ENCODE results near the gene GON4L. TPM values are rescaled to one million over a fixed set of nuclear protein-coding genes. Genes with fewer than 3 reads are reported as not detected.
"Not testable (repeated sequence)": the region's sequence is repeated elsewhere in the genome, so short reads cannot be mapped to it uniquely, and the experiment has no call there.

GON4L gene
- total RNA-seq: 10 to 100 TPM; 21.3 to 71.5 (median 42.9) TPM

- ATAC-seq (replicated peaks in 6 of 8): peak; percentile 36 to 86 (median 46)
- in situ Hi-C loops (cut with MboI; ENCODE audit: low pct_unique_long_range_greater_than_20kb in 2 of 9, low sequenced_read_pairs in 9 of 9, unreplicated experiment in 9 of 9): no loop called here
- Histone ChIP-seq H3K4me1 (replicated peaks in 1 of 2) (peaks cover 14 to 17% of the 10 kb centered on the region in 2 donors), H3K27ac (peak within 1 kb of the TSS; percentile 60 to 84), H3K4me3 (peak within 1 kb of the TSS; percentile 57 to 89 (median 77))
- 0 to 45% (median 16%) methylated on average over 1 to 34 of the region's 46 CpGs; no CpG with 5 or more reads in 1 of the 10 experiments for WGBS, 10 experiments
Observed at GRCh38 chr1:155856975-155857930, at the start of gene GON4L. GON4L (minus strand) TSS chr1:155857214; CDS start chr1:155853780, 3,434 bp downstream.

- Histone ChIP-seq H3K27ac (no peak overlapping the region), H3K4me3 (no peak overlapping the region), H3K4me1 (replicated peaks in 1 of 2) (no peaks in the 10 kb centered on the region)
- in situ Hi-C loops (cut with MboI; ENCODE audit: low pct_unique_long_range_greater_than_20kb in 2 of 9, low sequenced_read_pairs in 9 of 9, unreplicated experiment in 9 of 9): no loop called here
- 92 to 100% (median 97%) methylated on average over 3 to 12 of the region's 12 CpGs for WGBS, 10 experiments
- no peak for ATAC-seq (replicated peaks in 6 of 8)
Observed at GRCh38 chr1:155904261-155904660, 47.2 kb upstream of the GON4L start.

- 55 to 100% (median 90%) methylated on average over 1 to 4 of the region's 4 CpGs; no CpG with 5 or more reads in 1 of the 10 experiments for WGBS, 10 experiments
Observed at GRCh38 chr1:155900161-155900560, 43.1 kb upstream of the GON4L start.

GRCh38 chr1:155899683-155900082 is 42.7 kb upstream of the GON4L start:
- Histone ChIP-seq H3K4me3 (no peak overlapping the region), H3K4me1 (replicated peaks in 1 of 2) (no peaks in the 10 kb centered on the region), H3K27ac (no peak overlapping the region)
- WGBS, 10 experiments: 80 to 100% (median 96%) methylated on average over 1 to 2 of the region's 2 CpGs; no CpG with 5 or more reads in 1 of the 10 experiments
- in situ Hi-C loops (cut with MboI; ENCODE audit: low pct_unique_long_range_greater_than_20kb in 2 of 9, low sequenced_read_pairs in 9 of 9, unreplicated experiment in 9 of 9): no loop called here
- no peak for ATAC-seq (replicated peaks in 6 of 8)

More at GRCh38 chr1:155900161-155900560, 43.1 kb upstream of the GON4L start:
- ATAC-seq (replicated peaks in 6 of 8): no peak
- H3K4me3 ChIP-seq: no peak overlapping the region
- H3K4me1 ChIP-seq (replicated peaks in 1 of 2): no peaks in the 10 kb centered on the region
- in situ Hi-C loops (cut with MboI; ENCODE audit: low pct_unique_long_range_greater_than_20kb in 2 of 9, low sequenced_read_pairs in 9 of 9, unreplicated experiment in 9 of 9): no loop called here
- no peak overlapping the region for H3K27ac ChIP-seq

- ATAC-seq (replicated peaks in 6 of 8): peak in 3 of 8 experiments; percentile 52 to 92 (median 86)
- Histone ChIP-seq H3K4me3 (no peak overlapping the region), H3K27ac (no peak overlapping the region), H3K4me1 (replicated peaks in 1 of 2) (no peaks in the 10 kb centered on the region)
- in situ Hi-C loops (cut with MboI; ENCODE audit: low pct_unique_long_range_greater_than_20kb in 2 of 9, low sequenced_read_pairs in 9 of 9, unreplicated experiment in 9 of 9): no loop called here
- WGBS, 10 experiments: 15 to 100% (median 87%) methylated on average over 1 to 2 of the region's 2 CpGs
Observed at GRCh38 chr1:155898888-155899287, 41.9 kb upstream of the GON4L start.

- in situ Hi-C loops (cut with MboI; ENCODE audit: low pct_unique_long_range_greater_than_20kb in 2 of 9, low sequenced_read_pairs in 9 of 9, unreplicated experiment in 9 of 9): no loop called here
- ATAC-seq (replicated peaks in 6 of 8): no peak
- no peak overlapping the region for H3K27ac ChIP-seq
- no peak overlapping the region for H3K4me3 ChIP-seq
- 13 to 100% (median 87%) methylated on average over 1 of the region's 1 CpG; no CpG with 5 or more reads in 2 of the 10 experiments for WGBS, 10 experiments
- H3K4me1 ChIP-seq (replicated peaks in 1 of 2): peaks cover 0 to 3% of the 10 kb centered on the region in 2 donors
Observed at GRCh38 chr1:155897746-155898145, 40.7 kb upstream of the GON4L start.

GRCh38 chr1:155896476-155896875 is 39.5 kb upstream of the GON4L start:
- in situ Hi-C loops (cut with MboI; ENCODE audit: low pct_unique_long_range_greater_than_20kb in 2 of 9, low sequenced_read_pairs in 9 of 9, unreplicated experiment in 9 of 9); ATAC-seq (replicated peaks in 6 of 8); H3K27ac ChIP-seq; H3K4me1 ChIP-seq (replicated peaks in 1 of 2); H3K4me3 ChIP-seq: not testable (repeated sequence)
- WGBS, 10 experiments: 96 to 100% (median 100%) methylated on average over 3 to 6 of the region's 8 CpGs; no CpG with 5 or more reads in 5 of the 10 experiments

GRCh38 chr1:155895617-155896016 is 38.6 kb upstream of the GON4L start:
- in situ Hi-C loops (cut with MboI; ENCODE audit: low pct_unique_long_range_greater_than_20kb in 2 of 9, low sequenced_read_pairs in 9 of 9, unreplicated experiment in 9 of 9); H3K4me3 ChIP-seq; ATAC-seq (replicated peaks in 6 of 8); H3K27ac ChIP-seq; H3K4me1 ChIP-seq (replicated peaks in 1 of 2): not testable (repeated sequence)
- 89 to 100% (median 96%) methylated on average over 1 to 6 of the region's 6 CpGs; no CpG with 5 or more reads in 3 of the 10 experiments for WGBS, 10 experiments

GRCh38 chr1:155893389-155894142 is 36.6 kb upstream of the GON4L start:
- ATAC-seq (replicated peaks in 6 of 8): peak; percentile 23 to 70 (median 54)
- Histone ChIP-seq H3K4me3 (no peak overlapping the region), H3K4me1 (replicated peaks in 1 of 2) (peaks cover 0 to 5% of the 10 kb centered on the region in 2 donors), H3K27ac (no peak overlapping the region)
- WGBS, 10 experiments: 38 to 94% (median 81%) methylated on average over 2 to 10 of the region's 10 CpGs; no CpG with 5 or more reads in 2 of the 10 experiments
- in situ Hi-C loops (cut with MboI; ENCODE audit: low pct_unique_long_range_greater_than_20kb in 2 of 9, low sequenced_read_pairs in 9 of 9, unreplicated experiment in 9 of 9): no loop called here

- WGBS, 10 experiments: 0 to 100% (median 59%) methylated on average over 1 to 3 of the region's 3 CpGs; no CpG with 5 or more reads in 1 of the 10 experiments
- H3K4me3 ChIP-seq: no peak overlapping the region
- peak; percentile 9 to 84 (median 46) for ATAC-seq (replicated peaks in 6 of 8)
- H3K4me1 ChIP-seq (replicated peaks in 1 of 2): peaks cover 0 to 5% of the 10 kb centered on the region in 2 donors
- in situ Hi-C loops (cut with MboI; ENCODE audit: low pct_unique_long_range_greater_than_20kb in 2 of 9, low sequenced_read_pairs in 9 of 9, unreplicated experiment in 9 of 9): no loop called here
- H3K27ac ChIP-seq: no peak overlapping the region
Observed at GRCh38 chr1:155892796-155893195, 35.8 kb upstream of the GON4L start.

- in situ Hi-C loops (cut with MboI; ENCODE audit: low pct_unique_long_range_greater_than_20kb in 2 of 9, low sequenced_read_pairs in 9 of 9, unreplicated experiment in 9 of 9): no loop called here
- Histone ChIP-seq H3K4me3 (no peak overlapping the region), H3K27ac (no peak overlapping the region), H3K4me1 (replicated peaks in 1 of 2) (peaks cover 0 to 5% of the 10 kb centered on the region in 2 donors)
- 36 to 100% (median 76%) methylated on average over 1 to 3 of the region's 3 CpGs; no CpG with 5 or more reads in 1 of the 10 experiments for WGBS, 10 experiments
- ATAC-seq (replicated peaks in 6 of 8): no peak
Observed at GRCh38 chr1:155890251-155890650, 33.2 kb upstream of the GON4L start.

GRCh38 chr1:155889566-155889965 is 32.6 kb upstream of the GON4L start:
- 46 to 100% (median 89%) methylated on average over 1 to 2 of the region's 2 CpGs for WGBS, 10 experiments
- Histone ChIP-seq H3K4me3 (no peak overlapping the region), H3K4me1 (replicated peaks in 1 of 2) (peaks cover 0 to 5% of the 10 kb centered on the region in 2 donors), H3K27ac (no peak overlapping the region)
- in situ Hi-C loops (cut with MboI; ENCODE audit: low pct_unique_long_range_greater_than_20kb in 2 of 9, low sequenced_read_pairs in 9 of 9, unreplicated experiment in 9 of 9): no loop called here
- no peak for ATAC-seq (replicated peaks in 6 of 8)

GRCh38 chr1:155888481-155888880 is 31.5 kb upstream of the GON4L start:
- no peak for ATAC-seq (replicated peaks in 6 of 8)
- Histone ChIP-seq H3K4me3 (no peak overlapping the region), H3K4me1 (replicated peaks in 1 of 2) (peaks cover 0 to 5% of the 10 kb centered on the region in 2 donors), H3K27ac (no peak overlapping the region)
- 81 to 100% (median 93%) methylated on average over 2 to 5 of the region's 5 CpGs; no CpG with 5 or more reads in 3 of the 10 experiments for WGBS, 10 experiments
- in situ Hi-C loops (cut with MboI; ENCODE audit: low pct_unique_long_range_greater_than_20kb in 2 of 9, low sequenced_read_pairs in 9 of 9, unreplicated experiment in 9 of 9): no loop called here
